Kidney (tissue), 14 donors: ENCODE results near the gene PCSK1. TPM values are rescaled to one million over a fixed set of nuclear protein-coding genes. Genes with fewer than 3 reads are reported as not detected.

Source experiments
- DNase-seq, 5 donors: peaks; one replicate each; pipeline ENCODE4 v3.0.0-alpha.2; 2013 to 2020
- FAIRE-seq: peaks from 2 replicates; lab custom pipeline; 2012; peaks lifted over from hg19 to GRCh38; lab: Jason Lieb, UNC
- H3K27ac ChIP-seq, 2 donors: one replicate each; pipeline ENCODE4 v1.7.0; 2013; ENCODE audit warnings: low read depth in 2 of 2, low read length in 2 of 2, inconsistent platforms in 1 of 2
- H3K27me3 ChIP-seq: one replicate; pipeline ENCODE4 v1.7.1; 2013; ENCODE audit warnings: low read length, inconsistent platforms; ENCODE audit not compliant: control insufficient read depth, insufficient read depth
- H3K36me3 ChIP-seq, 3 donors: one replicate each; pipeline versions ENCODE4 v1.7.0 to v1.7.1; 2013; ENCODE audit warnings: low read length in 3 of 3, control low read depth in 1 of 3, inconsistent platforms in 1 of 3; ENCODE audit not compliant: insufficient read depth in 3 of 3, control insufficient read depth in 2 of 3
- H3K4me1 ChIP-seq, 3 donors: one replicate each; pipeline versions ENCODE4 v1.7.0 to v1.7.1; 2013; ENCODE audit warnings: low read length in 3 of 3, inconsistent platforms in 1 of 3, low read depth in 1 of 3; ENCODE audit not compliant: control insufficient read depth in 2 of 3, insufficient read depth in 2 of 3
- H3K4me3 ChIP-seq, 3 donors: one replicate each; pipeline versions ENCODE4 v1.7.0 to v1.8.1; 2013; ENCODE audit warnings: low read length in 3 of 3, control low read depth in 1 of 3, inconsistent platforms in 1 of 3
- H3K9ac ChIP-seq, 3 donors: one replicate each; pipeline versions ENCODE4 v1.7.0 to v1.7.1; 2013; ENCODE audit warnings: low read length in 3 of 3, control low read depth in 1 of 3, inconsistent platforms in 1 of 3
- H3K9me3 ChIP-seq, 3 donors: one replicate each; pipeline versions ENCODE4 v1.7.0 to v1.7.1; 2013; ENCODE audit warnings: low read length in 3 of 3, control low read depth in 1 of 3, inconsistent platforms in 1 of 3; ENCODE audit not compliant: control insufficient read depth in 2 of 3, insufficient read depth in 1 of 3
- CTCF ChIP-seq: IDR thresholded peaks from 3 replicates; pipeline ENCODE4 v1.5.1; 2012; ENCODE audit warnings: mild to moderate bottlenecking, moderate library complexity, borderline replicate concordance; ENCODE audit not compliant: insufficient read depth; ENCODE audit errors: extremely low read depth
- intact Hi-C: fragments of 100-400 bp; cut with DNase I; formaldehyde crosslinking; loops from one replicate; pipeline ENCODE4 v1.11.1; 2022
- polyA plus RNA-seq: library from polyadenylated mRNA; stranded (reverse); fragments of 350-450 nt; fragmentation: Illumina TruSeq; extraction: RNeasy Lipid Tissue Mini Kit (QIAGEN cat#74804); gene quantifications from one replicate; pipeline ENCODE4 v1.2.3, GENCODE V29; 2014; ENCODE audit warnings: low read depth, low replicate concordance; ENCODE audit not compliant: insufficient read depth
- total RNA-seq: library from RNA; stranded (reverse); fragmentation: NEBNext Ultra II Directional; extraction: Animal tissue kit (Norgen Biotek cat#: 25700); gene quantifications from one replicate; pipeline ENCODE4 v1.2.1, GENCODE V29; 2021
- donor health status: control.
- donor health status: control.
- donor health status: control.
- donor health status: control.
- donor health status: control.
- donor health status: DM: yes; HTN: yes; CAD: no.
- donor health status: Normal renal cell carcinoma (clear cell type).

PCSK1 gene
- total and polyA plus RNA-seq, 2 donors from 2014 or later, result 0.13 to 1.0 TPM

GRCh38 chr5:96470785-96471184, 37.7 kb upstream of the PCSK1 start:
- H3K36me3 ChIP-seq, result no peaks in the 10 kb centered on the region
- no peak overlapping the region for H3K4me3 ChIP-seq
- intact Hi-C loops, result no loop called here
- DNase-seq (no peak), FAIRE-seq (no peak)
- H3K4me1 ChIP-seq, result no peaks in the 10 kb centered on the region
- no peaks in the 10 kb centered on the region for H3K9me3 ChIP-seq
- no peaks in the 10 kb centered on the region for H3K27me3 ChIP-seq
- no peak overlapping the region for H3K27ac ChIP-seq
- TF ChIP-seq CTCF, result no peak
- H3K9ac ChIP-seq, result no peak overlapping the region

GRCh38 chr5:96468956-96469355, 35.9 kb upstream of the PCSK1 start:
- H3K27me3 ChIP-seq, result no peaks in the 10 kb centered on the region
- H3K27ac ChIP-seq, result no peak overlapping the region
- no peak for TF ChIP-seq CTCF
- no peaks in the 10 kb centered on the region for H3K9me3 ChIP-seq
- H3K4me3 ChIP-seq, result no peak overlapping the region
- no peaks in the 10 kb centered on the region for H3K36me3 ChIP-seq
- no peak overlapping the region for H3K9ac ChIP-seq
- DNase-seq (no peak), FAIRE-seq (no peak)
- no peaks in the 10 kb centered on the region for H3K4me1 ChIP-seq
- intact Hi-C loops, result no loop called here

GRCh38 chr5:96463091-96463490, 30.0 kb upstream of the PCSK1 start:
- Histone ChIP-seq H3K9ac (no peak overlapping the region), H3K4me1 (no peaks in the 10 kb centered on the region), H3K27me3 (no peaks in the 10 kb centered on the region), H3K4me3 (no peak overlapping the region), H3K9me3 (no peaks in the 10 kb centered on the region), H3K27ac (no peak overlapping the region), H3K36me3 (no peaks in the 10 kb centered on the region)
- FAIRE-seq (no peak), DNase-seq (no peak)
- TF ChIP-seq CTCF, result no peak
- intact Hi-C loops, result no loop called here
